ENCODE data around the gene ZYX.
"Not testable (repeated sequence)": the region's sequence is repeated elsewhere in the genome, so short reads cannot be mapped to it uniquely, and the experiment has no call there.

ZYX gene

DNA sequence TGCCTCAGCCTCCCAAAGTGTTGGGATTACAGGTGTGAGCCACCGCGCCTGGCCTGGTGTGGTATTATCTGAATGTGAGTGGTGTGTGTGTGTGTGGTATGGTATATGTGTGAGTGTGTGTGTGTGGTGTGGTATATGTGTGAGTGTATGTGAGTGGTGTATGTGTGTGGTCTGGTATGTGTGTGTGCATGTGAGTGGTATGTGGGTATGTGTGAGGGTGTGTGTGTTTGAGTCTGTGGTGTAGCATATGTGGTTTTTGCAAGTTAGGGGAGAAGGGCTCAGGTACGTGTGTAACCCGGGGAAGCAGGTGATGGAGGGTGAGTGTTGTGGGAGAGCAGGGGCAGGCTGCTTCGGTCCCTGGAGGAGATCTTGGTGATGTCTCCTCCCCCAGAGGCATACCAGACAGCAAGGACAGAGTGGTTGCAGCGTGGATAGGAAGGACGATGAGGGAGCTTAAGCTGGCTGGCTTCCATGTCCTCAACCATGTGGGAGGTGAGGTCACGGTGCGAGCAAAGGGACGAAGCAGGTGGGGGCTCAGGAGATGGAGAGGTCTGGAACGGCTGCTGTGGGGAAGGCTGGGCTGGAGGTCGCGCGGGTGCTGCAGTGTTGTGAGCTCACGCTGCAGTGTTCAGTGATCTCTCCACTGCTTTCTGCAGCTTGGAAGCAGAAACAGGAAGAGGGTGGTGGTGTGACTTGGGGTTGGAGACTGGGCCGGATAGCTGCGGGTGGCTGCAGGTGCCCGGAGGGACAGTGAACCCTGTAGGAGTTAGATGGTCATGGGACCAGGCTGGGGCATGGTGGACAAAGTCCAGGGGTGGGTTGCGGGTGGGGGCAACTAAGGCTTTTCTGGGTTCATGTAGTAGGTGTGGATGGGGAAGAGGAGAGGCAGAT is 5.0 kb downstream of the ZYX start:
- peak in 2 of 14 donors; percentile 8 to 39 for DNase-seq

DNA sequence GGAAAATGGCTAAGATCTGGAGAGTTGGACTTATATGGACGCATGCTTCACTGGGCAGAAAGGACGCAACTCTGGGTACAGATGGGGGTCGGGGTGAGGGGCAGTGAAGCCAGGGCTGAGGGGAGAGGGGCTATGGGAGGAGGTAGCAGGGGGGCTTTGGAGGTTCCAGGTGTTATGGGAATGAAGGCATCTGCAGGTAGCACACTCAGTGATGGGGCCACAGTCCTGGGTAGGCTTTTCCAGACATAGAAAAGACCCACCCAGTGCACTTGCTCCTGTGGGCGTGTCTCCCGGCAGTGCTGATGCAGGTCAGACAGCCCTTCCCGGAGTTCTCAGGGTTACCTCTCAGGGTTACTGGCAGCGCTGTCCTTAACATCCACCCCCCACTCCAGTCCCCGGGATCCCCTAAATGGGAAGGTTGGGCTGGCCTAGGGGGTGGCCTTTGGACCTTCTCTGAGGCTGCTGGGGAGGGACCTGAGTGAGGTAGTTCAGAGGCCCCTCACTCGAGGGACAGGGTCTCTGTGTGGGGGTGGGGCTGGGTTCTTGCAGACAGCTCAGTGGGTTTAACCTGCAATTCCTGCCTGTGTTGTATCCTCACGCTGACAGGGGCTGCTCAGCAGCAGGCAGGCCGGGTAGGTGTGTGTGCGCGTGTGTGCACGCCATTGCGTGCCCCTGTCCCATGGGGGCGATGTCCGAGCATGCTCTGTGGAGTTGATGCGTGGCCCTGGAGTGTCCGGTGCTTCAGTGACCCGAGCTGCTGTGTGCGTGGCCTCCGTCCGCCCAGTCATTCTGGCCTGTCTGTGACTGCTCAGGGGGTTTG is 6.2 kb downstream of the ZYX start:
- no peak for DNase-seq

DNA sequence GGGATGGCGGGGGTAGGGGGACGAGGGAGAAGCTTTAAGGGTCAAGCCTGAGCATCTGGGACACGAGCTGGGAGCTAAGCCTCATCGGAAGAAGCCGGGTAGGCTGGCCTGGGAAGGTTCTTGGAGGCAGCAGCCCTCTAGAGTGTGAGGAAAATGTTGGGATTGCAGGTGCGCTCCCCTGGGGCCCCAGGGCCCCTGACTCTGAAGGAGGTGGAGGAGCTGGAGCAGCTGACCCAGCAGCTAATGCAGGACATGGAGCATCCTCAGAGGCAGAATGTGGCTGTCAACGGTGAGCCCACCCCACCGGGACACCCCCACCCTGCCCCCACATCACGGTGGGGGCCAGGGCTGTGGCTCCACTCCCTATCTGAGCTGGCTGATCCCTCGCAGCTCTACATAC is 6.9 kb downstream of the ZYX start:
- no peak for DNase-seq

DNA sequence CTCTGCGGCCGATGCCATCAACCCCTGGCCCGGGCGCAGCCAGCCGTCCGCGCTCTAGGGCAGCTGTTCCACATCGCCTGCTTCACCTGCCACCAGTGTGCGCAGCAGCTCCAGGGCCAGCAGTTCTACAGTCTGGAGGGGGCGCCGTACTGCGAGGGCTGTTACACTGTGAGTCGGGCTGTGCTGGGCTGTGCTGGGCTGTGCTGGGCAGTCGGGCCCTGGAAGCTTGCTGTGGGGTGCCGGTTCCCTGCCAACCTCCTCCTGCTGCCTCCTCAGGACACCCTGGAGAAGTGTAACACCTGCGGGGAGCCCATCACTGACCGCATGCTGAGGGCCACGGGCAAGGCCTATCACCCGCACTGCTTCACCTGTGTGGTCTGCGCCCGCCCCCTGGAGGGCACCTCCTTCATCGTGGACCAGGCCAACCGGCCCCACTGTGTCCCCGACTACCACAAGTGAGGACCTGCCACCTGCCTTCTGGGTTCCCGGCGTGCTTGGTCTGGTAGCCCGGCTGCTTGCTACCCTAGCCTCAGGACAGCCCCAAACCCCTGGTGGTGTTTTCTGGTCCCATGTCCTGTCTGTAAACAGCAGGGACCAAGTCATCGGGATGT is 7.5 kb downstream of the ZYX start:
- DNase-seq, result peak in 1 of 14 donors; percentile 11

DNA sequence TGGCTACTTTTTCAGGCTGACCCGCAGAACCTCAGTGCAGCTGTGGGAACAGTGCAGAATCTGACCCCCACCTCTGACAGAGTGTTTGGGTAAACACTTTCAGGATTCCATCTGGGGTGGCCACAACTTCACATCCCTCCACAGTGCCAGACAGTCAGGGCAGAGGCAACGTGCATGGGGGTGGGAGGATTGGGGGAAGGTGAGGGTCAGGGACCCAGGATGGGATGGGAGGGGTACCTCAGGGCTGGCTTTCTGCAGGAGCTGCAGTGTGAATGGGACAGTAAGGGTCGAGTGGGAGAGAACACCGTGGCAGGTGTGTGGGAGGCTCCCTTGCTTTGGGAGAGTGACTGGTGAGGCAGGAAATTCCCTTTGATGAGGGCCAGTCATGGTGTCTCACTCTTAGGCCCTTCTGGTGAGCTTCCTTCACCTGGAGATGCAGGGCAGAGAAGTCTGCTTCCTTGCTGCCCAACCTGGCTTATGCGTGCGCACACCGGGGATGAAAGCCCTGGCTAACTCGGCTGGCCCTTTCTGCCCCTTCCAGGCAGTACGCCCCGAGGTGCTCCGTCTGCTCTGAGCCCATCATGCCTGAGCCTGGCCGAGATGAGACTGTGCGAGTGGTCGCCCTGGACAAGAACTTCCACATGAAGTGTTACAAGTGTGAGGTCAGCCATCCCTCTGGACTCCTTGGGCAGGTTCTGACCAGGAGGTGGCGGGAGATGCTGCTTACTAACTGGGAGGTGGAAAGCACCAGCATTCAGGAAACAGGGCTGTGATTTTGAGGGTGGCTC is 8.4 kb downstream of the ZYX start:
- peak in 1 of 14 donors; percentile 40 for DNase-seq

DNA sequence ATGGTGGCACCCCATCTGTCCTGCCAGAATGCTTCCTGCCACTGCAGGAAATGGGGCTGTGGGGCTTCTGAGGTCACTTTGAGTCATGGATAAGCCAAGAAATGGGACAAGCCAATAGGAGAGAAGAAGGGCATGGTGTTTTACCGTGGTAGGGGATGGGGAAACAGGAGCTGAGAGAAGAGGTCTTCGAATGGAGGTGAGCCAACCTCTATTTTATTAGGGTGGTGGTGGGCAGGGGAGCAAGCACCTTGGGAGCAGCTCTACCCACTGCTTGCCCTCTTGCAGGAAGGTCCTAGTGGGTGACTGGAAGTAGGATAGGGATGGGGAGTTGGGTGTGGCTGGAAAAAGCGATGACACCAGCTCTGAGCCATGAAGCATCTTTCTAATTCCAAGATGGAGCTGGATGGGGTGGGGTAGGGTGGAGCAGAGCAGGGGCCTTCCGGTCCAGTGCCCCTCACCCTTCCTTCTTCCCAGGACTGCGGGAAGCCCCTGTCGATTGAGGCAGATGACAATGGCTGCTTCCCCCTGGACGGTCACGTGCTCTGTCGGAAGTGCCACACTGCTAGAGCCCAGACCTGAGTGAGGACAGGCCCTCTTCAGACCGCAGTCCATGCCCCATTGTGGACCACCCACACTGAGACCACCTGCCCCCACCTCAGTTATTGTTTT is 9.1 kb downstream of the ZYX start:
- DNase-seq, result no peak

DNA sequence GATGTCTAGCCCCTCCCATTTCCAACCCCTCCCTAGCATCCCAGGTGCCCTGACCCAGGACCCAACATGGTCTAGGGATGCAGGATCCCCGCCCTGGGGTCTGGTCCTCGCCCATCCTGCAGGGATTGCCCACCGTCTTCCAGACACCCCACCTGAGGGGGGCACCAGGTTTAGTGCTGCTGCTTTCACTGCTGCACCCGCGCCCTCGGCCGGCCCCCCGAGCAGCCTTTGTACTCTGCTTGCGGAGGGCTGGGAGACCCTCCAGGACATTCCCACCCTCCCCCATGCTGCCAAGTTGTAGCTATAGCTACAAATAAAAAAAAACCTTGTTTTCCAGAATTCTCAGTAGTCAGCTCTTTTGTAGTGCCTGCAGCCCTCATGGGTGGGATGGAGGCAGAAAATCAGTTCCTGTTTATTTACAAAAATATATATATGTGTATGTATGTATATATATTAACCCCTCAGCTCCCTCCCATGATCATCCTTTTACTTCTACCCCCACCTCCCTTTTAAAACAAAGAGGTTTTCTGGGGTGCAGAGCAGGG is 9.7 kb downstream of the ZYX start:
- DNase-seq, result no peak

DNA sequence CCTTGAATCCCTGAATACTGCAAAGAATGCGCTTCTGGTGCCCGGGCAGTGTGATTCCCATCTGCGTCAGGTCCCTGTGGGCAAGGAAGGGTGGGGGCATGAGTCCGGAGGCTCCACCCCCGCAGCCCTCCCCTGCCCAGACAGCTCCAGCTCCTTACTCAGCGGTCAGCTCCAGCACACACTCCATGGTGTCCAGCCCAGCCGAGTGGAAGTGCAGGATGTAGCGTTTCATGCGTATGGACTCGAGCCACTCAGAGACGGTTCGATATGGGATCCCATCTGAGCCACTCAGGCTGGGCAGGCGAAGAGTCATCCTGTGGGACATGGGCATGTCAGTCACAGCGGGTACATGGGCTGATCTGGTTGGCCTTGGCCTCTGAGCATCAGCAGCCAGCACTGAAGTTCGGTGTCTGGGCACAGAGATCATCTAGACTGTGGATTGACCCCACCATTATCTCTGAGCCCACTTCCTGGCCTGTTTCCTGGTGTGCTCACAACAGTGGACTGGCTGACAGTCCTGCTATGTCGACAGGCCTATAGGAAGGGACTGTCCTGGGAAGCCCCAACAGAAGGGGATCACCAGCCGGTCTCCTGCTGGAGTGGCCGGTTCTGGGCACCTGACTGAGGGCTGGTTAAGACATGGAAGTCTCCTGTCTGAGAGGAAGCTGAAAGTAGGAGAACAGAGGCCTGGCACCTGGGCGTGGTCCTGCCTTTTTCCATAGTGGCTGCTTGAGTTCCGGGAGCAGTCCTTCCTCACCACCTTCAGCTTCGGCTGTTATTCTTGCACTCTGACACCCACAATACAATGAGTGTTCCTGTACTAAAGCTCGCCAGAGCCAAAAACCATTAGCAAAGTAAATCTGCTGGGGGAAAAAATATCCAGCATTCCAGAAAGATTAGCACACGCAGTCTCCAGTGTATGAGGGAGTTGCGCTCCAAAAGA is 10.6 kb downstream of the ZYX start:
- no peak for DNase-seq

DNA sequence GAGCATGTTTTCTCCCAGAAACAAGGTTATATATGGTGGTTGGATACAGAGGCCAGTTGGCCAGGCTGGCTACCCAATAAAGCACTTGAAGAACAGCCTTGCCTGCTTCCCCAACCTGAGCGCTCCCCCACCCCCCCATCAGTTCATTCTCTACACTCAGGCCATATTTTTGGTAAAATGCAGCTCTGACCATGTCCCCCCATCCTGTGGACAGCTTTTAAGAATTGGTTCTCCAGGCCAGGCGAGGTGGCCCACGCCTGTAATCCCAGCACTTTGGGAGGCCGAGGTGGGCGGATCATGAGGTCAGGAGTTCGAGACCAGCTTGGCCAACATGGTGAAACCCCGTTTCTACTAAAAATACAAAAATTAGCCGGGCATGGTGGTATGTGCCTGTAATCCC is 11.3 kb downstream of the ZYX start:
- DNase-seq, result not testable (repeated sequence)

DNA sequence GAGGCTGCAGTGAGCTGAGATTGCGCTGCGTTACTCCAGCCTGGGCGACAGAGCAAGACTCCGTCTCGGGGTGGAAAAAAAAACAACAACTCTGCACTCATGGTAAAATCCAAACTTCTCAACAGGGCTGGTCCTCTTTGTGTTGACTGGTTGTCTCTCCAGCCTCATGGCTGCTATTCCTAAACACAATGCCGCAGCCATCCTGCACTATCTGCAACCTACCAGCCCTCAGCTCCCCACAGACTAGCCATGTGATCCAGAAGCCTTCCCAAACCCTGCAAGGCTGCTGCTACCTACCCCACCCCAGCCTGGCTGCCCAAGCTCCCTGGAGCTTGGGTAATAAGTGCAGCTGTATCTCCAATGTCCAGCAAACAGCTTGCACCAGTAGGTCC is 11.7 kb downstream of the ZYX start:
- no peak for DNase-seq

DNA sequence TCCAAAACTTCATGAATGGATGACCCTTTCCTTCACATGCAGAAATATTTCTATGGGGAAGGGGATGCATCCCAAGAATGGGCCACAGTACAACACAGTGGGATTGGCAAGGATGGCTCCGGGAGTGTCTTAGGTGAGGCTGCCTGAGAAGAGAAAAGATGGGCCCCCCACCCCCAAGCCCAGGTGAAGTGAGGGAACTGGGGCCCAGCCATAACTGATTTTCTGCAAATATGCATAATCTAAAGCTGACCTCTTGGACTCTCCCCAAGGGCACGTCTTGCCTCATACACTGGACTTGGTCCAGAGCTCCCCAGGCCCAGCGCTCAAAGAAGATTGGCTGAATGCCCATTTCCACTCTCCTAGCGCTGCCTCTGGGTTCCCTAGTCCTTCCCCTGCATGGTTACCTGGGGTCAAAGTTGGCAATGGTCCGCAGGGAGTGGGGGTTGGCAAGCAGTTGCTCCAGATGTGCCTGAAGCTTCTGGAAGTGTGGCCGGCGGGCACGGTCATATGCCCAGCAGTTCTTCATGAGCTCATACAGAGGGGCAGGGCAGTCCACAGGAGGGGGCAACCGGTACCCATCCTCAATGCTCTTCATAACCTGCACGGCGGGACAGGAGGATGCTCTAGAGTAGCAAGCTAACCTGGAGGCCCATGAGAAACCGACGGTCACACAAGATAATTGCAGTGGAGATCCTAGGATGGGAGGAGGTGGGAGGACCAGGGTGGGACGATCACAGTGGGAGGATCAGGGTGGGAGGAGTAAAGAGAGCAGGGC is 12.3 kb downstream of the ZYX start:
- no peak for DNase-seq

DNA sequence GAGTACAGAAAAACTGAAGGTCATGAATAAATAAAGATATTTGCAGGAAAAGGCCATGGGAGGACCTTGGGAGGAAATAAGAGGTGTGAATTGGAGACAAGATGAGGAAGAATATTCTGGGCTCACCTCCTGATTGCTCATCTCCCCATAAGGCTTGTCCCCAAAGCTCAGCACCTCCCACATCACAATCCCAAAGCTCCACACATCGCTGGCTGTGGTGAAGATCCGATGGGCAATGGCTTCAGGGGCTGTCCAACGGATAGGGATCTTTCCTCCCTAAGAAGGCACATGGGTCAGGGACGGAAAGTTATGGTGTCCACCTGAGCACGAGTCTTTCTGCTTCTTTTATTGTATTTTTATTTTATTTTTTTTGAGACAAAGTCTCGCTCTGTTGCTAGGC is 12.9 kb downstream of the ZYX start:
- no peak for DNase-seq

DNA sequence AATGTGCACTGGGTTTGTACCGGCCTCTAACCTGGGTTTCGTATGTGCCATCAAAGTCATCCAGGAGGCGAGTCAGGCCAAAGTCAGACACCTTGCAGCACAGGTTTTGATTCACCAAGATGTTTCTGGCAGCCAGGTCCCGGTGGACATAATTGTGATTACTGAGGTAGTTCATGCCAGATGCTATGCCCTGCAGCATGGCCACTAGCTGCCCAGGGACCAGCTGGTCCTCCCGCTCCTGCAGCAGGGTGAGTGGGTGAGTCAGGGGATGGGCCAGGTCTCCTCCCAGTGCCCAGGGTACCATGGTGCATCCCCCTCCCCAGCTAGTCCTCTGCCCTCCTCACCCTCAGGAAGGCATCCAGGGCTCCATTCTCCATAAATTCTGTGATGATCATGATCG is 13.6 kb downstream of the ZYX start:
- no peak for DNase-seq

DNA sequence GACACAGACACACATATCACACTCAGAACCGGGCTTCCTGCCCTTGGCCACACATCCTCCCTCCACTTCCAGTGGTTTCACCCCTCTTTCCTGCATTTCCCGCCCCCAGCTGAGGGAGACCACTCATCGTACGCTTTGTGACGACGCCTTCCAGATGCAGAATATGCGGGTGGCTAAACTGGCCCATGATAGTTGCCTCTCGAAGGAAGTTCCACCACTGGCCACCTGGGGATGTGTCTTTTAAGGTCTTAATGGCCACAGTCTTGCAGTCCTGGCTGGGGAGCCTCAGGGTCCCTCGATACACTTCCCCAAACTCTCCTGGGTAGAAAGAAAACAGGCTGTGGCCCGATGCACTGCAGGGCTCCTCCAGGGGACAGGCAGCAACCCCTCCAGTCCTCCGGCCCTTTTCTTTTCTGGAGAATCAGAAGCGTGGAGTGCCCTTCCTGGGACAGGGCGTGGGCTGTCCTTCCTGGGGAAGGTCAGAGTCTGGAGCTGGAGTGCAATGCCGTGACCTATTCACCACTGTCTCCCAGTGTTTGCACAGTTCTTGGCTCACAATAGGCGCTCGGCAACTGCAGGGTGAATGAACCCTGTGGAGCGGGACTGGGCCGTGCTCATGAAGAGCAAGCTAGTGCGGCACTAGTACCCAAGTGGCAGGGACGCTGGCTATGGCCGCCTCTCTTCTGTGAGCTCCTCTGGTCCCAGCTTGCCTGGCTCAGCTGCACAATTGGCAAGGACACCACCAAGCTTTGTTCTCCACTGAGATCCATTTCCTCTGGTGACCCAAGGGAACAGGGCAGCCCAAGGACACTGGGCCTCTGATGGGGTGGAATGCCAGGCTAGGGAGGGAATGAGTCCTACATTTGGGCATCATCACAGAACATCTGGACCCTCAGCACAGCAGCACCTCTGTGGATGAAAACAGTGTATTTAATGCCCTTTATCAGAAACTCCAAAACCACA is 14.3 kb downstream of the ZYX start:
- DNase-seq, result peak in 1 of 14 donors; percentile 10

DNA sequence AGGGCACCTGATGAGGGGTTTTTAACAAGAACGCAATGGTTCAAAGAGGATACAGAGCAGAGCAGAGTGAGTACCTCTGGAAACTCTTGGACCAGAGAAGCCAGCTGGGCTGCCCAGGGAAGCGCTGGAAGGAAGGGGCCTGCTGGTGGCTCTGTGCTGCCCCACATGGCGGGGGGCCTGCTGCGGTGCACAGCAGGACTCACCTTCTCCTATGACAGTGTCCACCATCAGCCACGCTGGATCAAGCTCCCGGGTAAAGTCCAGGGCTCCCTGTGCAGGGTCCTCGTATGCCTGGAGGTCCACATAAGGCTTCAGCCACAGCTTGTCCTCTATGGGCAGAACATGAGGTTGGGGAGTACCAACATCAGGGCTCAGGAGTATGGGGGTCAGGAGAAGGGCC is 15.0 kb downstream of the ZYX start:
- DNase-seq, result no peak

DNA sequence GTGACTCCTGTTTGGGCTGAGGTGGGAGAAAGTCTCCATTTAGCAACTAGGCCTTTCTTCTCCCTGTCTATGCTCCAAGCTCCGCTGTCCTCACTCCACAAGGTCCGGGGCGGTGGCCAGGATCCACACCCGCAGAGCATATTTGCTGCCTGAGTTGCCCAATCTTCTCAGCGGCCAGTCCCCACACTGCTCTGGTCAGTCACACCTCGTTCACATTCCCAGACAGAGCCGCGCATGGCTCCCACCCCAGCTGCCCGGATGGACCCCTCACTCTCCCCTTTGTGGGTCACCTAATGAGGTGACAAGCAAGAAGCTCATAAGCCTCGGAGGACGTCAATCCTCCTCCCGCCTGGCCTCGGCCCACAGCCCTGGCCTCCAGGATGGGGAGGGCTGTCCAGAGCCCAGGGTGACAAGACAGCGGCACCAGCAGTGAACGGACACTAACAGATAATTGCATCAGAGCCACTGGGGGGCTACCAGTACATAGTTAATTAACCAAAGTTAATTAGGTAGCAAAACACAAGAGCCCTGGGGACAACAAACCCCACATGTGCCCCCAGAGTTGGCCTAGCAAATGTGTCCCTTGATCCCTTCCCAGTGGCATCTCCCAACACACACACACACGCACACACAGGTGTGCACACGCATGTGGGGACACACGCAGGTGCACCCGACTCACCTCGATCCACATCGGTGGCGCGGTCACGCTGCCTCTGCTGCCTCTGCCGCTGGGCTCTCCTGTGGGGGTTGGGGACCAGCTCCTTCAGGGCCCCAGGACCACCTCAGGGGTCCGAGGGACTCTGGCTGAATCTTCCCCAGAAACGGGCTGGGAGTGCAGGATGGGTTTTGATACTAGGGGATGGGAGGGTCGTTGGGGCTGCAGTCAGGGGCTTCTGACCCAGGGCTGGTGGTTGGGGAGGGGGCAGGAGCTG is 15.7 kb downstream of the ZYX start:
- DNase-seq, result no peak
